ENCODE measurements around the gene DNAH6. TPM values are rescaled to one million over a fixed set of nuclear protein-coding genes. Genes with fewer than 3 reads are reported as not detected.

DNAH6 gene
- total RNA-seq, 4 donors from 2014 or later = 0.16 to 1.2 (median 0.47) TPM

- no peak overlapping the region for H3K4me3 ChIP-seq
- peaks cover 5% of the 10 kb centered on the region for H3K9me3 ChIP-seq
- no peaks in the 10 kb centered on the region for H3K36me3 ChIP-seq
- WGBS = 88% methylated on average over 2 of the region's 2 CpGs
- H3K4me1 ChIP-seq = no peaks in the 10 kb centered on the region
- TF ChIP-seq EP300 (IDR thresholded peaks at IDR 0.05) = no peak
- TF ChIP-seq POLR2AphosphoS5 (IDR thresholded peaks at IDR 0.05) = no peak
- no peak for TF ChIP-seq CTCF (IDR thresholded peaks at IDR 0.05)
- no peak for TF ChIP-seq POLR2A (IDR thresholded peaks at IDR 0.05)
- H3K27me3 ChIP-seq = no peaks in the 10 kb centered on the region
- no peak for DNase-seq (ENCODE audit: low spot score in 2 of 2)
- no peak overlapping the region for H3K27ac ChIP-seq
Observed at GRCh38 chr2:84838434-84839145, 322.3 kb downstream of the DNAH6 start.

GRCh38 chr2:84839851-84840250 is 323.6 kb downstream of the DNAH6 start:
- H3K27me3 ChIP-seq = no peaks in the 10 kb centered on the region
- no peaks in the 10 kb centered on the region for H3K36me3 ChIP-seq
- no peak overlapping the region for H3K4me3 ChIP-seq
- TF ChIP-seq CTCF (IDR thresholded peaks at IDR 0.05) = no peak
- TF ChIP-seq POLR2AphosphoS5 (IDR thresholded peaks at IDR 0.05) = no peak
- no peak for TF ChIP-seq EP300 (IDR thresholded peaks at IDR 0.05)
- H3K4me1 ChIP-seq = no peaks in the 10 kb centered on the region
- no peak overlapping the region for H3K27ac ChIP-seq
- 80% methylated on average over 4 of the region's 4 CpGs for whole genome bisulfite sequencing
- no peak for DNase-seq (ENCODE audit: low spot score in 2 of 2)
- H3K9me3 ChIP-seq = peaks cover 4% of the 10 kb centered on the region

- Histone ChIP-seq H3K27me3 (no peaks in the 10 kb centered on the region), H3K36me3 (no peaks in the 10 kb centered on the region), H3K4me1 (no peaks in the 10 kb centered on the region), H3K9me3 (no peaks in the 10 kb centered on the region), H3K27ac (no peak overlapping the region), H3K4me3 (no peak overlapping the region)
- 68% methylated on average over 3 of the region's 3 CpGs for WGBS
- no peak for TF ChIP-seq CTCF (IDR thresholded peaks at IDR 0.05)
- no peak for TF ChIP-seq POLR2AphosphoS5 (IDR thresholded peaks at IDR 0.05)
- no peak for TF ChIP-seq POLR2A (IDR thresholded peaks at IDR 0.05)
- no peak for TF ChIP-seq EP300 (IDR thresholded peaks at IDR 0.05)
- no peak for DNase-seq (ENCODE audit: low spot score in 2 of 2)
Observed at GRCh38 chr2:84840306-84840705, 324.0 kb downstream of the DNAH6 start.

GRCh38 chr2:84841577-84841976 is 325.3 kb downstream of the DNAH6 start:
- Histone ChIP-seq H3K4me1 (no peaks in the 10 kb centered on the region), H3K36me3 (no peaks in the 10 kb centered on the region), H3K27me3 (no peaks in the 10 kb centered on the region), H3K4me3 (no peak overlapping the region), H3K27ac (no peak overlapping the region), H3K9me3 (no peaks in the 10 kb centered on the region)
- TF ChIP-seq POLR2A (IDR thresholded peaks at IDR 0.05) (no peak), CTCF (IDR thresholded peaks at IDR 0.05) (no peak), POLR2AphosphoS5 (IDR thresholded peaks at IDR 0.05) (no peak), EP300 (IDR thresholded peaks at IDR 0.05) (no peak)
- DNase-seq (ENCODE audit: low spot score in 2 of 2) = no peak
- WGBS = 90% methylated on average over 6 of the region's 6 CpGs

- TF ChIP-seq POLR2AphosphoS5 (IDR thresholded peaks at IDR 0.05) = no peak
- TF ChIP-seq POLR2A (IDR thresholded peaks at IDR 0.05) = no peak
- TF ChIP-seq CTCF (IDR thresholded peaks at IDR 0.05) = no peak
- no peak for TF ChIP-seq EP300 (IDR thresholded peaks at IDR 0.05)
- Histone ChIP-seq H3K9me3 (no peaks in the 10 kb centered on the region), H3K27me3 (no peaks in the 10 kb centered on the region), H3K36me3 (no peaks in the 10 kb centered on the region), H3K27ac (no peak overlapping the region), H3K4me1 (no peaks in the 10 kb centered on the region), H3K4me3 (no peak overlapping the region)
- 87% methylated on average over 8 of the region's 8 CpGs for WGBS
- DNase-seq (ENCODE audit: low spot score in 2 of 2) = no peak
Observed at GRCh38 chr2:84844141-84844540, 327.8 kb downstream of the DNAH6 start.
